Glomerular visceral epithelial cell (primary cell): ENCODE data around the gene SAC3D1.

Experiments
- DNase-seq: peaks from one replicate; pipeline ENCODE4 v3.0.0-alpha.2; 2016; ENCODE audit errors: extremely low spot score

The SAC3D1 gene

GRCh38 chr11:65087827-65088226, 46.8 kb downstream of the SAC3D1 start:
- no peak for DNase-seq

- DNase-seq: no peak
Measured at GRCh38 chr11:65089621-65090020, 48.6 kb downstream of the SAC3D1 start.

- DNase-seq: no peak
Measured at GRCh38 chr11:65090628-65091027, 49.6 kb downstream of the SAC3D1 start.
